ENCODE measurements around the gene TMEM178B. TPM values are rescaled to one million over a fixed set of nuclear protein-coding genes. Genes with fewer than 3 reads are reported as not detected.

The TMEM178B gene
- total and polyA plus RNA-seq, 2 of the 4 experiments (the other 2 are of a cell fraction) = under 0.01 to 0.05 TPM

- no TSS peak for BruUV-seq (replicated peaks)
- ChIA-PET POLR2A (ENCODE audit: unreplicated experiment) (no interaction called here), CTCF (no interaction called here)
- no CpG with 5 or more reads among the region's 7 CpGs for WGBS, 2 experiments (ENCODE audit: extremely low coverage in 2 of 2, insufficient read length in 1 of 2)
- Histone ChIP-seq H3K14ac (replicated peaks; ENCODE audit: low read depth, low read length) (no peak overlapping the region), H3K4ac (ENCODE audit: low read depth, low read length) (no peak overlapping the region), H3K79me1 (ENCODE audit: low read depth in 1 of 2, low read length in 2 of 2) (peaks cover 0 to 2% of the 10 kb centered on the region in 2 experiments; a peak in 1 of 4 replicates), H2BK15ac (ENCODE audit: low read depth, low read length) (no peak overlapping the region), H3K18ac (ENCODE audit: low read depth, low read length) (no peak overlapping the region), H3K27me3 (ENCODE audit: control insufficient read depth, insufficient read depth, low read length) (no peaks in the 10 kb centered on the region), H3K4me1 (ENCODE audit: control insufficient read depth, insufficient read depth, low read length) (no peaks in the 10 kb centered on the region), H3K27ac (ENCODE audit: insufficient read depth, low read length) (no peak overlapping the region), H4K5ac (ENCODE audit: low read depth, low read length) (no peak overlapping the region), H3K23ac (ENCODE audit: low read depth, low read length) (no peak overlapping the region), H3K4me3 (ENCODE audit: insufficient read depth, low read depth, low read length) (no peak overlapping the region), H2BK120ac (ENCODE audit: low read depth, low read length) (no peak overlapping the region), H3K9me3 (ENCODE audit: control insufficient read depth, insufficient read depth, low read length) (peaks cover 13% of the 10 kb centered on the region), H2AFZ (replicated peaks; ENCODE audit: low read length, poor library complexity) (no peak overlapping the region), H3K9me1 (ENCODE audit: insufficient read depth, low read length) (no peaks in the 10 kb centered on the region), H2BK5ac (ENCODE audit: low read depth, low read length, poor library complexity, severe bottlenecking) (no peak overlapping the region), H3K56ac (ENCODE audit: extremely low read depth, insufficient read depth, low read length) (no peak overlapping the region), H2AK9ac (replicated peaks; ENCODE audit: low read depth, low read length, poor library complexity) (no peak overlapping the region), H3K36me3 (ENCODE audit: control insufficient read depth, insufficient read depth, low read length) (no peaks in the 10 kb centered on the region), H2BK20ac (ENCODE audit: low read depth, low read length) (no peak overlapping the region), H3K9ac (ENCODE audit: low read depth, low read length) (no peak overlapping the region), H4K8ac (ENCODE audit: low read depth in 2 of 2, low read length in 2 of 2) (no peak overlapping the region), H3K4me2 (ENCODE audit: low read depth, low read length) (no peak overlapping the region), H2AK5ac (ENCODE audit: low read depth, low read length) (no peak overlapping the region), H4K20me1 (ENCODE audit: insufficient read depth, low read length) (no peaks in the 10 kb centered on the region), H4K91ac (ENCODE audit: insufficient read depth, low read depth, low read length) (no peak overlapping the region)
- in situ Hi-C loops (cut with MboI; ENCODE audit: low sequenced_read_pairs) = no loop called here
- intact Hi-C loops (cut with micrococcal nuclease) = no loop called here
- DNase-seq = no peak
- no peak for TF ChIP-seq RAD21 (IDR thresholded peaks at IDR 0.05; ENCODE audit: low read length)
- no peak for TF ChIP-seq BHLHE40 (IDR thresholded peaks at IDR 0.05; ENCODE audit: low read depth, low read length)
- TF ChIP-seq CEBPB (IDR thresholded peaks at IDR 0.05; ENCODE audit: low read depth, low read length) = no peak
- no peak for TF ChIP-seq NFE2L2 (IDR thresholded peaks at IDR 0.05; ENCODE audit: low read depth, low read length)
- TF ChIP-seq FOS (IDR thresholded peaks at IDR 0.05; ENCODE audit: low read depth, low read length) = no peak
- no peak for TF ChIP-seq RFX5 (IDR thresholded peaks at IDR 0.05; ENCODE audit: low read depth, low read length)
- no peak for TF ChIP-seq CHD1 (IDR thresholded peaks at IDR 0.05; ENCODE audit: low read depth, low read length)
- no peak for TF ChIP-seq MAZ (IDR thresholded peaks at IDR 0.05; ENCODE audit: borderline replicate concordance, low read depth, low read length)
- no peak for TF ChIP-seq ELK1 (IDR thresholded peaks at IDR 0.05; ENCODE audit: borderline replicate concordance, low read depth, low read length)
- TF ChIP-seq USF2 (IDR thresholded peaks at IDR 0.05; ENCODE audit: low read depth, low read length) = no peak
- TF ChIP-seq CTCF (conservative IDR thresholded peaks at IDR 0.05; ENCODE audit: low read depth, low read length) = no peak
- no peak for TF ChIP-seq MAFK (IDR thresholded peaks at IDR 0.05; ENCODE audit: low read depth, low read length)
- TF ChIP-seq POLR2A (IDR thresholded peaks at IDR 0.05; ENCODE audit: low read depth, low read length) = no peak
- no peak for TF ChIP-seq RCOR1 (IDR thresholded peaks at IDR 0.05; ENCODE audit: insufficient replicate concordance, low read length)
- no peak for TF ChIP-seq MXI1 (IDR thresholded peaks at IDR 0.05; ENCODE audit: borderline replicate concordance, low read depth, low read length)
- TF ChIP-seq SMC3 (IDR thresholded peaks at IDR 0.05; ENCODE audit: low read depth, low read length) = no peak
- dilution Hi-C loops (cut with HindIII; ENCODE audit: low sequenced_read_pairs, unreplicated experiment) = no loop called here
- ATAC-seq (ENCODE audit: low read depth) = no peak
Measured at GRCh38 chr7:141290973-141291372, 217.1 kb downstream of the TMEM178B start.

Data from IMR-90 (cell line).